Brain microvascular endothelial cell (primary cell): ENCODE results near the gene SLC22A2.
A peak's percentile ranks its signal among the peaks of the same experiment; 100 is the strongest.

Experiments
- DNase-seq: peaks from one replicate; pipeline ENCODE4 v3.0.0-alpha.2; 2020
- H3K27ac ChIP-seq: fragments of 250-450 bp; sonication (Bioruptor Pico); 2 replicates; pipeline ENCODE4 v1.5.1; 2020; ENCODE audit warnings: mild to moderate bottlenecking, moderate library complexity
- H3K27me3 ChIP-seq: fragments of 250-450 bp; sonication (Bioruptor Pico); replicated peaks from 2 replicates; pipeline ENCODE4 v1.5.1; 2020; ENCODE audit warnings: mild to moderate bottlenecking
- H3K36me3 ChIP-seq: fragments of 250-450 bp; sonication (Bioruptor Pico); replicated peaks from 2 replicates; pipeline ENCODE4 v1.5.1; 2020; ENCODE audit warnings: mild to moderate bottlenecking
- H3K4me3 ChIP-seq: 2 replicates; pipeline ENCODE4 v1.5.1; 2011; ENCODE audit warnings: low read depth, mild to moderate bottlenecking, control low read depth, low read length, moderate library complexity
- in situ Hi-C: cut with HindIII; loops from 2 replicates; pipeline ENCODE4 v1.10.0; 2017; ENCODE audit warnings: low sequenced_read_pairs, low pct_ligation_motif_present
- TF ChIP-seq, protein P1 (sequence below): IDR thresholded peaks from 2 replicates; pipeline ENCODE4 v1.5.1; 2011; ENCODE audit warnings: low read depth, mild to moderate bottlenecking, moderate library complexity, low read length, control low read depth, inconsistent platforms; ENCODE audit errors: missing control alignments

The SLC22A2 gene

GRCh38 chr6:160221918-160222317 lies 36.7 kb downstream of the SLC22A2 start:
- Histone ChIP-seq H3K4me3 (no peak overlapping the region), H3K36me3 (no peaks in the 10 kb centered on the region), H3K27me3 (no peaks in the 10 kb centered on the region), H3K27ac (no peak overlapping the region)
- TF ChIP-seq, protein P1, sequence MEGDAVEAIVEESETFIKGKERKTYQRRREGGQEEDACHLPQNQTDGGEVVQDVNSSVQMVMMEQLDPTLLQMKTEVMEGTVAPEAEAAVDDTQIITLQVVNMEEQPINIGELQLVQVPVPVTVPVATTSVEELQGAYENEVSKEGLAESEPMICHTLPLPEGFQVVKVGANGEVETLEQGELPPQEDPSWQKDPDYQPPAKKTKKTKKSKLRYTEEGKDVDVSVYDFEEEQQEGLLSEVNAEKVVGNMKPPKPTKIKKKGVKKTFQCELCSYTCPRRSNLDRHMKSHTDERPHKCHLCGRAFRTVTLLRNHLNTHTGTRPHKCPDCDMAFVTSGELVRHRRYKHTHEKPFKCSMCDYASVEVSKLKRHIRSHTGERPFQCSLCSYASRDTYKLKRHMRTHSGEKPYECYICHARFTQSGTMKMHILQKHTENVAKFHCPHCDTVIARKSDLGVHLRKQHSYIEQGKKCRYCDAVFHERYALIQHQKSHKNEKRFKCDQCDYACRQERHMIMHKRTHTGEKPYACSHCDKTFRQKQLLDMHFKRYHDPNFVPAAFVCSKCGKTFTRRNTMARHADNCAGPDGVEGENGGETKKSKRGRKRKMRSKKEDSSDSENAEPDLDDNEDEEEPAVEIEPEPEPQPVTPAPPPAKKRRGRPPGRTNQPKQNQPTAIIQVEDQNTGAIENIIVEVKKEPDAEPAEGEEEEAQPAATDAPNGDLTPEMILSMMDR, result no peak
- DNase-seq, result no peak
- in situ Hi-C loops, result no loop called here

DNA sequence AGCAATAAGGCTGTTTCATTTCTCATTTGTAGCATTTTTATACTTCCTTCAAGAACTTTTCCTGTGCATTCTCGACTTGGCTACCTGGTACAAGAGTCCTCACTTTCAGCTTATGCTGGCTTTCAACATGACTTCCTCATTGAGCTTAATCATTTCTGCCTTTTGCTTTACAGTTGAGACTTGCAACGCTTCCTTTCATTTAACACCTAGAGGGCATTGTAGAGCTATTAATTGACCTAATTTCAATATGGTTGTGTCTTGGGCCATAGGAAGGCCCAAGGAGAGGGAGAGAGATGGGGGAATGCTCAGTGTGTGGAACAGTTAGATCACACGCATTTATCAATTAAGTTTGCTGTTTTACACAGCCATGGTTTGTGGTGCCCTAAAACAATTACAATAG lies 37.2 kb downstream of the SLC22A2 start:
- in situ Hi-C loops, result no loop called here
- no peak for DNase-seq
- TF ChIP-seq, protein P1, result no peak
- Histone ChIP-seq H3K27ac (no peak overlapping the region), H3K27me3 (no peaks in the 10 kb centered on the region), H3K36me3 (no peaks in the 10 kb centered on the region), H3K4me3 (no peak overlapping the region)

GRCh38 chr6:160218810-160219209 lies 39.8 kb downstream of the SLC22A2 start:
- TF ChIP-seq, protein P1, result no peak
- H3K27ac ChIP-seq, result no peak overlapping the region
- in situ Hi-C loops, result no loop called here
- H3K4me3 ChIP-seq, result no peak overlapping the region
- H3K36me3 ChIP-seq, result no peaks in the 10 kb centered on the region
- DNase-seq, result peak; percentile 15
- H3K27me3 ChIP-seq, result no peaks in the 10 kb centered on the region

- in situ Hi-C loops, result no loop called here
- TF ChIP-seq, protein P1, result no peak
- Histone ChIP-seq H3K36me3 (no peaks in the 10 kb centered on the region), H3K4me3 (no peak overlapping the region), H3K27me3 (no peaks in the 10 kb centered on the region), H3K27ac (no peak overlapping the region)
- no peak for DNase-seq
Observed at GRCh38 chr6:160217863-160218262, 40.8 kb downstream of the SLC22A2 start.

DNA sequence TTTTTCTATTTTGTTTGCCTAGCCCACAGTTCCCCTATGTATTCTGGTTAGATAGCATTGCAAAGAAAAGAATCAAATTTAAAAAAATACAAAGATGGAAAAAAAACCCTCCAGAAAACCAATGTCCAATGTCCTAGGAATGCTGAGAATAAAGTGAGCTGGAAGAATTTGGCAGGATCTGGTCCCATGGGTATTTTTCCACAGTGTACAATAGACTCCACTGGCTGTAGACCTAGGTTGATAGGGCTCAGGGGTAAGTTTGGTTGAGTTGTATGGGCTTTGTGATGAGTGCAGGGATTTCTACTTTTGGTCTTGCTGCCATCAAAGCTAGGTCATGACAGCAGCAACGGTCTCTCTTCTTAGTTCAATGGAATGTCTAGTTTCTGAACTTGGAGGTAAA lies 41.5 kb downstream of the SLC22A2 start:
- H3K36me3 ChIP-seq, result no peaks in the 10 kb centered on the region
- H3K27ac ChIP-seq, result no peak overlapping the region
- TF ChIP-seq, protein P1, result no peak
- in situ Hi-C loops, result no loop called here
- no peak overlapping the region for H3K4me3 ChIP-seq
- no peaks in the 10 kb centered on the region for H3K27me3 ChIP-seq
- DNase-seq, result no peak

- Histone ChIP-seq H3K27ac (no peak overlapping the region), H3K4me3 (no peak overlapping the region), H3K36me3 (no peaks in the 10 kb centered on the region), H3K27me3 (no peaks in the 10 kb centered on the region)
- in situ Hi-C loops, result no loop called here
- DNase-seq, result peak; percentile 25
- TF ChIP-seq, protein P1, result no peak
Observed at GRCh38 chr6:160215232-160215631, 43.4 kb downstream of the SLC22A2 start.
